Ovary (tissue), 9 donors: ENCODE measurements around the gene TAX1BP3. TPM values are rescaled to one million over a fixed set of nuclear protein-coding genes. Genes with fewer than 3 reads are reported as not detected.

Experiments
- DNase-seq, 5 donors: peaks; one replicate each; pipeline ENCODE4 v3.0.0-alpha.2; 2019 to 2020
- H3K27ac ChIP-seq, 2 donors: fragments of 200-600 bp; one replicate each; pipeline versions ENCODE4 v1.5.1 to v1.8.0; 2019 to 2022
- H3K27me3 ChIP-seq: fragments of 200-600 bp; one replicate; pipeline ENCODE4 v1.8.0; 2022
- H3K36me3 ChIP-seq: fragments of 200-600 bp; sonication (generic); one replicate; pipeline ENCODE4 v1.5.1; 2019
- H3K4me1 ChIP-seq: one replicate; pipeline ENCODE4 v1.8.1; 2013; ENCODE audit warnings: mild to moderate bottlenecking, moderate library complexity; ENCODE audit not compliant: insufficient read depth
- H3K4me3 ChIP-seq: fragments of 200-600 bp; sonication (generic); one replicate; pipeline ENCODE4 v1.5.1; 2017
- H3K9me3 ChIP-seq, 2 donors: fragments of 200-600 bp in 1 of 2; sonication (generic) in 1 of 2; one replicate each; pipeline versions ENCODE4 v1.5.1 to v1.8.1; 2013 to 2019; ENCODE audit warnings: mild to moderate bottlenecking in 1 of 2, moderate library complexity in 1 of 2
- EP300 ChIP-seq: sonication (generic); formaldehyde crosslinking; IDR thresholded peaks from one replicate; pipeline ENCODE4 v1.6.1; 2017; ENCODE audit warnings: antibody characterized with exemption
- POLR2A ChIP-seq: fragments of 450-650 bp; IDR thresholded peaks from one replicate; pipeline ENCODE4 v1.6.1; 2017; ENCODE audit warnings: antibody characterized with exemption, mild to moderate bottlenecking, moderate library complexity
- WGBS, 3 donors: extraction: QIAGEN DNeasy Blood & Tissue Kit in 1 of 3; methylation state at CpG; one replicate each; pipeline versions ENCODE4 v1.1.5 to v1.1.7; 2013 to 2017; 5-methylcytosine and 5-hydroxymethylcytosine counted together
- intact Hi-C, 4 donors: fragments of 100-400 bp; cut with DNase I; formaldehyde crosslinking; loops; one replicate each; pipeline versions ENCODE4 v1.11.0 to v1.15.1; 2022 to 2023
- polyA plus RNA-seq, 2 donors: library from polyadenylated mRNA; stranded (reverse); fragments of 200-250 nt in 1 of 2; fragments of 350-450 nt in 1 of 2; fragmentation: Illumina TruSeq in 1 of 2; extraction: RNeasy Lipid Tissue Mini Kit (QIAGEN cat#74804) in 1 of 2; gene quantifications; one replicate each; pipeline ENCODE4 v1.2.3, GENCODE V29; 2013 to 2014
- total RNA-seq, 7 donors: library from RNA; depleted of rRNA in 2 of 7; stranded (reverse); fragments of >200 nt in 2 of 7; fragmentation: NEBNext Ultra II Directional in 3 of 7; extraction: Animal tissue kit (Norgen Biotek cat#: 25700) in 3 of 7; gene quantifications; one replicate each; pipeline versions ENCODE4 v1.1.0 to v1.2.4, GENCODE V29; 2016 to 2023
- TF ChIP-seq, protein P1 (sequence below), 3 donors: fragments of 450-650 bp in 2 of 3; fragments of 200-600 bp in 1 of 3; IDR thresholded peaks; one replicate each; pipeline versions ENCODE4 v1.5.1 to v1.8.0; 2016 to 2022; ENCODE audit warnings: antibody characterized with exemption in 3 of 3, mild to moderate bottlenecking in 1 of 3
- donor health status: DM: no; HTN: no; CAD: no; lungs with moderate emphysema.
- donor health status: DM: no; HTN: no; CAD: no.
- donor health status: Bipolar disorder and iron deficiency.
- donor health status: DM: yes; HTN: yes; CAD: no.
- donor health status: DM: no; HTN: no; CAD: no.
- donor health status: DM: yes; HTN: yes; CAD: no.

Gene TAX1BP3
- total and polyA plus RNA-seq, 9 donors: 48.7 to 166 (median 125) TPM

DNA sequence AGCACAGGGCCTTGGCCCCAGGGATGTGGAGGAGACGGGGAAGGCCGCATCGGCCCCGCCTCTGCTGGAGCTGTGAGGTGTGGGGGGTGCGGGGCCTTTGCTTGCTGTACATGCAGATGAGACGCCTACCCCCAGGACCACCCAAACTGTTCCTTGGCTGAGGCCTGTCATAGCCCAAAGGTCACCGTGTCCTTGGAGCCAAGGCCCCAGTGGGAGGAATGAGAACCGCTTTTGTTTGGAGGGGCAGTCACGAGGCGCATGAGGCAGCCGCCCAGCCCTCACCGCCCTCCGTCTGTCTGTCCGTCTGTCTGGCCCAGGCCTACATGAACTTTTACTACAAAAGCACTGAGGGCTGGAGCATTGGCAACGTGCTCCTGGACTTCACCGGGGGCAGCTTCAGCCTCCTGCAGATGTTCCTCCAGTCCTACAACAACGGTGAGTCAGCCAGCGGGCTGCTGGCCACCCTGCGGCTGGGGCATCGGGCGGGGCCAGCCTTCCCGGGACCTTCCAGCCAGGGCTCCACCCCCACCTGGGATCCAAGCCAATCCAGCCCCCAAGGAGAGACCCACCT is 8.8 kb downstream of the TAX1BP3 start:
- Histone ChIP-seq H3K27me3 (no peaks in the 10 kb centered on the region), H3K4me1 (peaks cover 14% of the 10 kb centered on the region), H3K9me3 (no peaks in the 10 kb centered on the region), H3K4me3 (no peak overlapping the region), H3K27ac (peak overlapping the region; percentile 65 to 87), H3K36me3 (no peaks in the 10 kb centered on the region)
- TF ChIP-seq, protein P1, sequence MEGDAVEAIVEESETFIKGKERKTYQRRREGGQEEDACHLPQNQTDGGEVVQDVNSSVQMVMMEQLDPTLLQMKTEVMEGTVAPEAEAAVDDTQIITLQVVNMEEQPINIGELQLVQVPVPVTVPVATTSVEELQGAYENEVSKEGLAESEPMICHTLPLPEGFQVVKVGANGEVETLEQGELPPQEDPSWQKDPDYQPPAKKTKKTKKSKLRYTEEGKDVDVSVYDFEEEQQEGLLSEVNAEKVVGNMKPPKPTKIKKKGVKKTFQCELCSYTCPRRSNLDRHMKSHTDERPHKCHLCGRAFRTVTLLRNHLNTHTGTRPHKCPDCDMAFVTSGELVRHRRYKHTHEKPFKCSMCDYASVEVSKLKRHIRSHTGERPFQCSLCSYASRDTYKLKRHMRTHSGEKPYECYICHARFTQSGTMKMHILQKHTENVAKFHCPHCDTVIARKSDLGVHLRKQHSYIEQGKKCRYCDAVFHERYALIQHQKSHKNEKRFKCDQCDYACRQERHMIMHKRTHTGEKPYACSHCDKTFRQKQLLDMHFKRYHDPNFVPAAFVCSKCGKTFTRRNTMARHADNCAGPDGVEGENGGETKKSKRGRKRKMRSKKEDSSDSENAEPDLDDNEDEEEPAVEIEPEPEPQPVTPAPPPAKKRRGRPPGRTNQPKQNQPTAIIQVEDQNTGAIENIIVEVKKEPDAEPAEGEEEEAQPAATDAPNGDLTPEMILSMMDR (IDR thresholded peaks at IDR 0.05): peak in 2 of 3 donors; percentile 41 to 48
- TF ChIP-seq EP300 (no peak), POLR2A (no peak)
- DNase-seq: peak; percentile 80 to 92 (median 88)
- 5 to 20% (median 12%) methylated on average over 22 of the region's 22 CpGs for WGBS, 3 donors
- intact Hi-C loops: loop anchor here in 1 of 4 donors (10.0 kb wide), 1 partner anchor 125 kb away; no protein-coding TSS in a partner anchor

DNA sequence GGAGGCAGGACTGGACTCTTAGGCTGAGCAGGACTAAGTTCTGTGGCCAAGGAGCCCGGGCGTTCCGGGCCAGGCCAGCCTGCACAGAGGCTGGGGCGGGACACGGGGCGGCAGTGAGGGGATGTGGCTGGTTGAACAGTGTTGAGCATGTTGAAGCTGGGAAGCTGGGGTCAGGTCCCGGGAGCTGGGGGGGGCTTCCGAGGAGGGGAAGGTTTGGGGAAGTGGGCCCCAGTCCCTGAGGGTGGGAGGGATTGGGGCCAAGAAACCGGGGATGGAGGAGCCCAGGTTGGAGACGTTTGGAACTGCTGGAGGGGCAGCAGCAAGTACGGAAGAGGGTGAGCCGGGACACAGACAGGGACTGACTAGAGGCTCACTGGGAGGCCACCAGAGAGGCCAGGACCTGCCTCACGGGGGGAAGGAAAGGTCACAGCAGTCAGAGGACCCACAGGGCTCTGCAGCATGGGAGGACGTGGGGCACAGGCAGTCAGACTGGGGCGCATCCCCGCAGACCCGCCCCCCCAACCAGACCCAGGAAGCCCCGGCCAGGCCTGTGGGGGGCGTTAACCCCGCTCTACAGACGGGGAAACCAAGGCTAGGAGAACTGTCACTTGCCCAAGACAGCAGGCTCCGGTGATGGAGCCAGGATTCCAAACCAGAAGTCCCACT is 9.5 kb downstream of the TAX1BP3 start:
- Histone ChIP-seq H3K4me1 (peaks cover 14% of the 10 kb centered on the region), H3K9me3 (no peaks in the 10 kb centered on the region), H3K27ac (peak overlapping the region; percentile 65 to 87), H3K27me3 (no peaks in the 10 kb centered on the region), H3K36me3 (no peaks in the 10 kb centered on the region), H3K4me3 (no peak overlapping the region)
- TF ChIP-seq EP300: no peak
- 27 to 32% (median 28%) methylated on average over 20 to 22 of the region's 22 CpGs for WGBS, 3 donors
- peak in 4 of 5 donors; percentile 35 to 62 (median 49) for DNase-seq
- intact Hi-C loops: no loop called here

DNA sequence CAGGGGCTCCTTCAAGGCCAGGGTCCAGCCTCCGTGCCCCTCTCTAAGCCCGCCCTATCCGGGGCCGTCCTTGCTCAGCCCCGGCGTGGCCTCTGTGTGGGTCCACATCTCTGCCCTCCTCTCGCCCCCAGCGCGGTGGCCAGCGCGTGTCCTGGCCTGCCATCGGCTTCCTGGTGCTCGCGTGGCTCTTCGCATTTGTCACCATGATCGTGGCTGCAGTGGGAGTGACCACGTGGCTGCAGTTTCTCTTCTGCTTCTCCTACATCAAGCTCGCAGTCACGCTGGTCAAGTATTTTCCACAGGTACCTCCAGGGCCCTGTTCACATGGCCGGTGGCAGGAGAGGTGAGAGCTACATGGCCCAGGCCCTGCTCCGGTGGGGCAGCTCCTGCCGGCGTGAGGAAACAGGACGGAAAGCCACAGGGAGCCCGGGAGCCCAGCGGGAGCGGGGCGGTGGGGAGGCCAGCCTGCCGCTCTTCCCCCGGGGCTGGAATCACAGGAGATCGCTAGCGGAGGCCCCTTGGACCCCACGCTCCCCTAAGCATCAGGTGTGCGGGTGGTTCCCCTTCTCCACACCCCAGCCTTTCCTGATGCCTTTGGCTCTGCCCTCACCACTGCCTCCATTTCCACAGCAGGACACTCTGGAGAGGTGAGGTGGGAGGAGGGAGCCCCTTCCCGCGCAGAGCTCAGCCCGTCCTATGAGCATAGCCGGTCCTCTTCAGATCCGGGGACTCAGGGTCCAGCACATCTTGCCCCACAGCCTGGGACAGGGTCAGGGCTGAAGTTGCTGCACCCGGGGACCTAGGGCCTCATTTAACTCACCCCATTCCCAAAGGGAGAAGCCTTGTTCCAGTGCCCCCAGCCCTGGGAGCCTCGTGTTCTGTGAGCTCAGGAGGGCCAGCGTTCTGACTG is 10.2 kb downstream of the TAX1BP3 start:
- peak overlapping the region; percentile 65 to 87 for H3K27ac ChIP-seq
- no peaks in the 10 kb centered on the region for H3K9me3 ChIP-seq
- DNase-seq: no peak
- TF ChIP-seq, protein P1 (IDR thresholded peaks at IDR 0.05): no peak
- no peak for TF ChIP-seq POLR2A
- no peak for TF ChIP-seq EP300
- H3K36me3 ChIP-seq: no peaks in the 10 kb centered on the region
- peaks cover 14% of the 10 kb centered on the region for H3K4me1 ChIP-seq
- H3K27me3 ChIP-seq: no peaks in the 10 kb centered on the region
- intact Hi-C loops: no loop called here
- 69 to 84% (median 77%) methylated on average over 40 to 42 of the region's 42 CpGs for WGBS, 3 donors
- no peak overlapping the region for H3K4me3 ChIP-seq

DNA sequence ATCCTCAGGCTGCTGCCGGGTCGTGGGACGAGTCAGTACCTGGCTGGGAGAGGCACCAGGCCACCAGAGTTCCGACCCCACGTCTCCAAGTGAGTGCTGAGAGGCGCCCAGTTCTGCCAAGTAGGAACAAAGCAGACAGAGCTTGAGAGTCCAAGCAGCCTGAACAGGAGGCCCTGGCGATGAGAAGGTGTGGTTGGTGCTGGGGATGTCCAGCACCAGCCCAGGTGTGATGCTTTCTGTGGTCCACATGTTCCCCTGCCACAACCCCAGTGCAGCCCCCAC is 10.8 kb downstream of the TAX1BP3 start:
- no peaks in the 10 kb centered on the region for H3K27me3 ChIP-seq
- H3K27ac ChIP-seq: peak overlapping the region in 1 of 2 donors; percentile 87
- no peaks in the 10 kb centered on the region for H3K9me3 ChIP-seq
- no peak overlapping the region for H3K4me3 ChIP-seq
- no peaks in the 10 kb centered on the region for H3K36me3 ChIP-seq
- no peak for DNase-seq
- 77 to 83% (median 80%) methylated on average over 7 of the region's 7 CpGs for WGBS, 3 donors
- TF ChIP-seq POLR2A (no peak), EP300 (no peak)
- TF ChIP-seq, protein P1 (IDR thresholded peaks at IDR 0.05): no peak
- intact Hi-C loops: no loop called here
- H3K4me1 ChIP-seq: peaks cover 14% of the 10 kb centered on the region
